ENCODE measurements around the gene CCDC68. TPM values are rescaled to one million over a fixed set of nuclear protein-coding genes. Genes with fewer than 3 reads are reported as not detected.

Gene CCDC68
- total and polyA plus RNA-seq, 2 of the 4 experiments (the other 2 are of a cell fraction) = 0.46 to 0.54 TPM

DNA sequence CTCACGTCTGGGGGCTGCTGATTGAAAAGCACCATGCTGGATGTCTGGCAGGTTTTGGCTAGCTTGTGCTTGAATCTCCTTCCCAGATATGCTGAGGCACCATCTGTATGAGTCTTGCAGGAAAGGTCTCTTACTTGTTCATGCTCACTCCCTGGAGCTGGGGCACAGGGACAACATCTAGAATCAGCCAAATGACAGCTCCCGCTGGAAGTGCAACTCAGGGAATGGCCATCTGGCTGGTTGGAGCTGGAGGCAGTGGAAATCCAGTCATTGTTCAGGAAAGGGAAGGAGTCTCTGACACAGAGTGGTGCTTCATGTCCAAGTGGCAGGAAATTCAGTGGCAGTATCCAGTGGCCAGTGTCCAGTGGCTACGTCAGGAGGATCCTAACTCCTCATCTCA, 9.7 kb downstream of the CCDC68 start:
- ChIA-PET POLR2A (ENCODE audit: unreplicated experiment) (no interaction called here), CTCF (interaction anchor here (1.1 kb wide), 1 partner anchor 10 kb away, joined by 3 read pairs; no protein-coding TSS in a partner anchor)
- H4K91ac ChIP-seq (ENCODE audit: insufficient read depth, low read depth, low read length) = no peak overlapping the region; the same call in 1 of the 2 replicates
- H3K23ac ChIP-seq (ENCODE audit: low read depth, low read length) = no peak overlapping the region
- H2BK5ac ChIP-seq (ENCODE audit: low read depth, low read length, poor library complexity, severe bottlenecking) = no peak overlapping the region
- no peak overlapping the region for H2AFZ ChIP-seq (replicated peaks; ENCODE audit: low read length, poor library complexity)
- no peak overlapping the region for H3K4me3 ChIP-seq (ENCODE audit: insufficient read depth, low read depth, low read length)
- H3K4me2 ChIP-seq (ENCODE audit: low read depth, low read length) = no peak overlapping the region
- H3K9me3 ChIP-seq (ENCODE audit: control insufficient read depth, insufficient read depth, low read length) = no peaks in the 10 kb centered on the region
- H3K27ac ChIP-seq (ENCODE audit: insufficient read depth, low read length) = no peak overlapping the region
- no peak overlapping the region for H3K9ac ChIP-seq (ENCODE audit: low read depth, low read length)
- peaks cover 0 to 26% of the 10 kb centered on the region in 2 experiments; a peak in 2 of 4 replicates for H3K79me1 ChIP-seq (ENCODE audit: low read depth in 1 of 2, low read length in 2 of 2)
- H2AK5ac ChIP-seq (ENCODE audit: low read depth, low read length) = peak overlapping the region; percentile 37; the same call in 1 of the 2 replicates
- intact Hi-C loops (cut with micrococcal nuclease) = no loop called here
- DNase-seq = no peak
- no TSS peak for BruUV-seq (replicated peaks)
- no peaks in the 10 kb centered on the region for H3K27me3 ChIP-seq (ENCODE audit: control insufficient read depth, insufficient read depth, low read length)
- H3K56ac ChIP-seq (ENCODE audit: extremely low read depth, insufficient read depth, low read length) = no peak overlapping the region
- H4K5ac ChIP-seq (ENCODE audit: low read depth, low read length) = no peak overlapping the region
- peaks cover 13% of the 10 kb centered on the region for H3K9me1 ChIP-seq (ENCODE audit: insufficient read depth, low read length)
- H2AK9ac ChIP-seq (replicated peaks; ENCODE audit: low read depth, low read length, poor library complexity) = no peak overlapping the region
- H4K8ac ChIP-seq (ENCODE audit: low read depth in 2 of 2, low read length in 2 of 2) = no peak overlapping the region
- H2BK20ac ChIP-seq (ENCODE audit: low read depth, low read length) = peak overlapping the region; percentile 30; the same call in 1 of the 2 replicates
- H3K18ac ChIP-seq (ENCODE audit: low read depth, low read length) = no peak overlapping the region
- no peak overlapping the region; the same call in 2 of the 3 replicates for H2BK15ac ChIP-seq (ENCODE audit: low read depth, low read length)
- H3K36me3 ChIP-seq (ENCODE audit: control insufficient read depth, insufficient read depth, low read length) = no peaks in the 10 kb centered on the region
- dilution Hi-C loops (cut with HindIII; ENCODE audit: low sequenced_read_pairs, unreplicated experiment) = no loop called here
- WGBS, 2 experiments (ENCODE audit: extremely low coverage in 2 of 2, insufficient read length in 1 of 2) = 90% methylated on average over 2 of the region's 3 CpGs; no CpG with 5 or more reads in 1 of the 2 experiments
- peak overlapping the region; percentile 37; the same call in 1 of the 2 replicates for H3K4ac ChIP-seq (ENCODE audit: low read depth, low read length)
- no peak for ATAC-seq (ENCODE audit: low read depth)
- H2BK120ac ChIP-seq (ENCODE audit: low read depth, low read length) = no peak overlapping the region
- in situ Hi-C loops (cut with MboI; ENCODE audit: low sequenced_read_pairs) = no loop called here
- peaks cover 12% of the 10 kb centered on the region for H3K4me1 ChIP-seq (ENCODE audit: control insufficient read depth, insufficient read depth, low read length)
- TF ChIP-seq RFX5 (IDR thresholded peaks at IDR 0.05; ENCODE audit: low read depth, low read length) = no peak
- no peak for TF ChIP-seq ELK1 (IDR thresholded peaks at IDR 0.05; ENCODE audit: borderline replicate concordance, low read depth, low read length)
- TF ChIP-seq, protein P1, sequence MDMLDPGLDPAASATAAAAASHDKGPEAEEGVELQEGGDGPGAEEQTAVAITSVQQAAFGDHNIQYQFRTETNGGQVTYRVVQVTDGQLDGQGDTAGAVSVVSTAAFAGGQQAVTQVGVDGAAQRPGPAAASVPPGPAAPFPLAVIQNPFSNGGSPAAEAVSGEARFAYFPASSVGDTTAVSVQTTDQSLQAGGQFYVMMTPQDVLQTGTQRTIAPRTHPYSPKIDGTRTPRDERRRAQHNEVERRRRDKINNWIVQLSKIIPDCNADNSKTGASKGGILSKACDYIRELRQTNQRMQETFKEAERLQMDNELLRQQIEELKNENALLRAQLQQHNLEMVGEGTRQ (IDR thresholded peaks at IDR 0.05; ENCODE audit: low read depth, low read length) = no peak
- TF ChIP-seq RCOR1 (IDR thresholded peaks at IDR 0.05; ENCODE audit: insufficient replicate concordance, low read length) = no peak
- TF ChIP-seq CTCF (conservative IDR thresholded peaks at IDR 0.05; ENCODE audit: low read depth, low read length) = no peak
- no peak for TF ChIP-seq POLR2A (IDR thresholded peaks at IDR 0.05; ENCODE audit: low read depth, low read length)
- no peak for TF ChIP-seq CEBPB (IDR thresholded peaks at IDR 0.05; ENCODE audit: low read depth, low read length)
- no peak for TF ChIP-seq MAFK (IDR thresholded peaks at IDR 0.05; ENCODE audit: low read depth, low read length)
- TF ChIP-seq MXI1 (IDR thresholded peaks at IDR 0.05; ENCODE audit: borderline replicate concordance, low read depth, low read length) = no peak
- no peaks in the 10 kb centered on the region for H4K20me1 ChIP-seq (ENCODE audit: insufficient read depth, low read length)
- H3K14ac ChIP-seq (replicated peaks; ENCODE audit: low read depth, low read length) = no peak overlapping the region

Data from IMR-90 (cell line).